GM18867 (cell line): ENCODE results near the gene C20orf141.
A peak's percentile ranks its signal among the peaks of the same experiment; 100 is the strongest.
"Not testable (repeated sequence)": the region's sequence is repeated elsewhere in the genome, so short reads cannot be mapped to it uniquely, and the experiment has no call there.

Experiments
- ATAC-seq: cut with Tn5 transposase; IDR thresholded peaks from one replicate; pipeline ENCODE4 v1.9.1; 2021; ENCODE audit warnings: mild to moderate bottlenecking, moderate library complexity; ENCODE audit not compliant: unreplicated experiment

C20orf141 gene

DNA sequence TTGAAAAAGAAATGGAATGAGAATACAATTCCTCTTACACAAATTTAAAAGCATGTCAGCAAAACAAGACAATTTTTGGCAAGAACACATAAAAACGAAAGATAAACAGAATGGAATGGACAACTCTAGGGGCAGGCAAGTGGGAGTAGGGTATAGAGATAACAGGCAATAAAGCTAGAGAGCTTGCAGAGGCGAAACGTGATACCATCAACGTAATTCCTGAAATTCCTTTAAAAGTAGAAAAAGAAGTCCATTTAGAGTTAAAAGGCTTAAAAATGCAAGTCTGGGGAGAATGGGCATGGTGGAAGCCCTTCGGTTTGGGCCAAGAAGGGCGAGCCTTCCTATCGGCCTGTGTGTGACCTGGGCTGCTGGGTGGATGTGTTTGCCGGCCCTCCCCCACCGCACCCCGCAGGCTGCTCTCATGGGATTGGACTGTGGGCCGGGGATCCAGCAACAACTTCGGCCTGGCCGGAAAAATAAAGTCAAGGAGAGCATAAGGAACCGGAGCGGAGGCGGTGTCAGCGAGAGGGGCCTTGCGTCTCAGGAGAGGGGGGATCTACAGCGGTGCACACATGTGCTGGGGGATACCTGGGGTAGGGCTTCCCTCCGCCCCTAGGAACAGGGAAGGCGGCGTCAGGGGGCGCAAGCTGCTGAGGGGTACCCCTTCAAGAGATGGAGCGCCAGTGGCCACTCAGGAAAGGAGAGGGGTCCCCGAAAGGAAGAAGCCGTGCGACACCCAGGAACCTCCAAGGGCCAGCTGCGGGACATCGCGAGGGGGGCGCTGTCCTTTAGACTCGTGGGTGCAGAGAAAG lies 5.5 kb downstream of the C20orf141 start:
- no peak for ATAC-seq

DNA sequence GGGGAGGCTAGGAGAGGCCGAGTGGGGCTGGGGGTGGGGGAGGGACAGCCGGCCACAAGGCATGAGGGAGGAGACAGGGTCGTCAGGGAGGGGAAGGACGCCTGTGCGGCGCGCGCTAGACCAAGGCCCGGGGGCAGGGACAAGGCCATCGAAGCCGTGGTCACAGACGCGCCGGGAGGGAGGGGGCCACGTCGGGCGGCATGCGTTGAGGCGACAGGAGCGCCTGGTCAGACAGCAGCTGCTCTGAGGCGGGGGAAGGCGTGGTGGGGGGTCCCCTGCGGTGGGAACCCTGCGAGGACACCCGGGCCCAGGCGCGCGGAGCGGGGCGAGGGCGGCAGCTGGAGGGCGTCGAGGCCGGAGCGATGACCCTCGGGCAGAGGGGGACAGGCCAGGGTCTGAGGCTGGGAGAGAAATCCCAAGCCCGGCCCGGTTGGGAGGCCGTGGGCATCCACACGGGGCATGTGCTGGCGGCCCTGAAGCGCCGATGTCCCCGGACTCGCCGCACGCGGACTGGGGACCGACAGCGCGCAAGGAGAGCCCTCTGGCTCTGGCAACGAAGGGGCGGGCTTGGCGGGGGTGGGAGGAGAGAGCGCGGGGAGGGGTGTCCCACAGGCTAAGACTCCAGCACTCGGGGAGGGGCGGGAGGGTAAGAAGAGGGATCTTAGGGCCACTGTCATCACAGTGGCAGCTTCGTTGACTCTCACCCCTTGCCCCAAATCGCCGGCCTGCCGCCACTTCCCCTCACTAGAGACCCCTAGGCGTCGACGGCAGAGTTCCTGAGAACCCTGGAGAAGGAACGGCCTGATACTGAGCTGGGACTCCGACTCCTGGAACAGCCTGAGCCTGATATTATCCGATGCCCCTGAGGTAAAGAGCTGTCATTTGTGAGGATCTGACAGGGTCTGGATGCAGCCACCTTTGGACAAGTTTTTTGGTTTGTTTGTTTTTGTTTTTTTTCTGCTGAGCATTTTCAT lies 6.4 kb downstream of the C20orf141 start:
- ATAC-seq: no peak

DNA sequence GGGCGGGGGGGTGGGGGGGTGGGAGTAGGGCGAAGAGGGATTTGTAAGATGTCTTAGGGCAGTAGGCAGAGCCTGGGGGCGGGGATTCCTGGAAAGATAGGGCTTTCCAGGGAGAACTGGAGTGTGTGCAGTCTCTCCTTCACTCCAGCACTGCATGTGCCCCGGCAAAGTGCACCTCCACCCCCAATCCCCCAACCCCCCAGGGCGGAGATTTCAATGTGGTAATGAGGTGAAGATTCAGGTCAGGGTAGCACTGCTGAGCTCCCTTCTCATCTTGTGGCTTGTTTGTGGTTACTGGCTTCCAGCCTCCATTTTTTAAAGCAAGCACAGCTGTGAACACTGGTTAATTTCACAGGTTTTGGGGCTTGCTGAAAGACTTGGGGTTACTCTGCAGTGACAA lies 7.3 kb downstream of the C20orf141 start:
- no peak for ATAC-seq

DNA sequence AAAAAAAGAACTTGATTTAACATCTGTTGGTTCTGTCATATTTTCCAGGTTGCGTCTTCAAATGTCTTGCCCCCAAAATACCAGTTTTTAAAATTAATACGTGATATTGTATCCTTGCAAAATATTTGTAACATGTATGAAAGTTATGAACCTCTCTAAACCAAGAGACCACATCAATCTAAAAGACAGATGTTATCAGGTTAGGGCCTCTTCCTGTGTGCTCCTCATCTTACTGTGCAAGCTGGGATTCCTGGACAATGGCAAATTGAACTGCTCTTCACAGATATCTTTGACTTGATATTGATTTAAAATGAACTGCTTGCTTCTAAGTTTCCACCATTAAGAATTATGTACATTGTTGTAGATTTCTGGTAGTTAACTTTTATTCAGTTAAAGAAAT lies 11.0 kb downstream of the C20orf141 start:
- no peak for ATAC-seq

DNA sequence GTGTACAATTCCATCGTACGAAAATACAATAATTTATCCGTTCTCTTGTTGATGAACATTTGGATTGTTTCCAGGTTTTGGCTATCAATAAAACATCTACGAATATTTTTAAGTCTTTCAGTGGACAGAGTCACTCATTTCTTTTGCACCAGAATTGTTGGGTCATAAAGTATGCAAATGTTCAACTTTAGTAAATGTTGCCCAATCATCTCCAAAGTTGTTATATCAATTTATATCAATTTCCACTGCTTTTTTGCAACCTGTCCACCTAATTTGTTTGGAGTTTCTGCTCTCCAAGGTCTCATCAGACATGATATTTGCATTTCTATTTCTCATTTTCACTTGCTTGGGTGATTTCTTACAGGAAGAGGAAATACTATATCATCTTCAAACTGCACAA lies 11.9 kb downstream of the C20orf141 start:
- no peak for ATAC-seq

DNA sequence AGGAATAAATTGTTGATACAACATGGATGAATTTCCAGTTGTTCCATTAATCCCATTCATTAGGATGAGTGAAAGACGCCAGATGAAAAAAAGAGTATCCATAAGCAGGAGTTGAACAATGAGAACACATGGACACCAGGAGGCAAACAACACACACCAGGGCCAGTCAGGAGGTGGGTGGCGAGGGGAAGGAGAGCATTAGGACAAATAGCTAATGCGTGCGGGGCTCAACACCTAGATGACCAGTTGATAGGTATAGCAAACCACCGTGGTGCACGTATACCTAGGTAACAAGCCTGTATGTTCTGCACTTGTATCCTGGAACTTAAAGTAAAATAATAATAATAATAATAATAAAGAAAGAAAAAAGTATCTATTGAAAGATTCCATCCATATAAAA lies 14.6 kb downstream of the C20orf141 start:
- ATAC-seq: no peak

DNA sequence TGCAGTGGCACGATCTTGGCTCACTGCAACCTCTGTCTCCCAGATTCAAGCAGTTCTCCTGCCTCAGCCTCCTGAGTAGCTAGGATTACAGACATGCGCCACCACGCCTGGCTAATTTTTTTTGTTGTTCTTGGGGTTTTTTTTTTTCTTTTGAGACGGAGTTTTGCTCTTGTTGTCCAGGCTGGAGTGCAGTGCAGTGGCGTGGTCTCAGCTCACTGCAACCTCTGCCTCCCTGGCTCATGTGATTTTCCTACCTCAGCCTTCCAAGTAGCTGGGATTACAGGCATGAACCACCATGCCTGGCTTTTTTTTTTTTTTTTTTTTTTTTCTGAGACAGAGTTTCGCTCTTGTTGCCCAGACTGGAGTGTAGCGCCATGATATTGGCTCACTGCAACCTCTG lies 16.4 kb downstream of the C20orf141 start:
- not testable (repeated sequence) for ATAC-seq

DNA sequence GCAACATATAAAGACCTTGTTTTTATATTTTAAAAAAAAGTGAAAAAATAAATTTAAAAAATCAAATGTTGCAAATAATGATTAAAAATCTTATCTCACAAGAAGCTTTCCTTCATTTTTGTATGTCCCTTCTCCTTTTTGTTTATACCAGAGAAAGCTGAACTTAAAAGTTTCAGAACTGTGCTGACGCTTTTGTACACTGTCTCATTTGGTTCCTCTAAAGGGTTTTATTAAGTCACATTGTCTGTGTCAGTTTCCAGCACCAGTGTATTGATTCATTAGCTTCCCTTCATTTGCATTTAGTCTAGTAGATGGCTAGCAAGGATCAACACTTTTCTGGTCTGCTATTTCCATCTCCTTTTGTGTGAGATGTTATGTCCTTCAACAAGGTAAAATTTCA lies 19.0 kb downstream of the C20orf141 start:
- no peak for ATAC-seq

DNA sequence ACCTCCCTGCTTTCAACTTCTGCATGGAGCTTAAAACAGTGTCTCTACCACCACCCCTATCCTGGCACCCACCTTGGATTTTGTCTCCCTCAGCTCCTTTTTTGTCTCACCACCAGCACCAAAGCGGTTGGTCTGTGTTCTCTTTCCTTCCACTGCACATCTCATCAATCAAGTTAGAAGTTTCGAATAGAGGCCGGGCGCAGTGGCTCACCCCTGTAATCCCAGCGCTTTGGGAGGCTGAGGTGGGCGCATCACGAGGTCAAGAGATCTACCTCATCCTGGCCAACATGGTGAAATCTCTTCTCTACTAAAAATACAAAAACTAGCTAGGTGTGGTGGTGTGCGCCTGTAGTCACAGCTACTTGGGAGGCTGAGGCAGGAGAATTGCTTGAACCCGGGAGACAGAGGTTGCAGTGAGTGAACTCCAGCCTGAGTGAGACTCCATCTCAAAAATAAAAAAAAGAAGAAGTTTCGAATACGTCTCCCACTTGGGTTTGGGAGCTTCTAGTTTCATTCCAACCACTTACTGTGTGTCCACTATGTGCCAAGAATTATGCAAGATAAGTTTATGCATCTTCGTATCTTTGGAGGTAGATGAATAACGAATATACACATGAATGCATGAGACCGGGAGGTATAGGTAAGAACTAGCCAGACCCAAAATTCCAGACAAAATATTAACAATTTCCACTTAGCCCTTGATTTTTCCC lies 19.8 kb downstream of the C20orf141 start:
- ATAC-seq: no peak

DNA sequence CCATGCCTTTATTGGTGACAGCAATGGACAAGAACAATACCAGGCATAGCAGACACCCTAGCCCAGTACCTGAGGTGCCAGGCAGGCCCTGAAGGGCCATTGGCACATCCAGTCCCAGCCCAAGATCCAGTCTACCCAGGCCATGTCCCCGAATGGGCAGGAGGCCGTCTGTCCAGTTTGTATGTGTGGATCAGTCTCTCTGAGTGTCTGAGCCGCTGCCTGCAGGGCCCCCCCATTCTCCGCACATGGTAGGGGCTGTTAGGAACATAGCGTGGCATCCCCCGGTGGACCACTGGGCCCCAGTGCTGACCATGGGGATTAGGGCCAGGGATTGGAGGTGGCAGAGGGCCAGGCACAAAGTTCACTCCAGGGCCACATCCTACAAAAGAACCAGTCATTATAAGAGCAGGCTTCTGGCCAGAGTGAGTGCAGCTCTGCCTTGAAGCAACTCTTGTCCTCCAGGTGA lies 20.6 kb downstream of the C20orf141 start:
- no peak for ATAC-seq

DNA sequence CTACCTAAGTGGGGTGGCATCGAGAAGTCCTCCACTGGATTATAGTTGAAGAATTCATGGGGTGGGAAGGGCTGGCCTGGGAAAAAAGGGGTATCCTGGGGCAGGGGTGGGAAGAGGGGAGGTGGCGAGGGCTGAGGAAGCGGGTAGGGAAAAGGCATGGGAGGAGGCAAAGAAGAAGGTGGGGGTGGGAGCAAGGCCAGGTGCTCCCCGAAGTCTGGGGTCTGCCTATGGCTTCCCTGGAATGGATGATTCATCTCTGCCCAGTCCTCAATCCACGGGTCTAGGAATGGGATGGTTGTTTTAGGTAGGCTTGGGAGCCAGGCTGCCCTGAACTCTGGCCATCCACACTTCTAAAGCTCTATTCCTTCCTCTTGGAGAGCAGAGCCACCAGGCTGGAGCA lies 21.2 kb downstream of the C20orf141 start:
- no peak for ATAC-seq

DNA sequence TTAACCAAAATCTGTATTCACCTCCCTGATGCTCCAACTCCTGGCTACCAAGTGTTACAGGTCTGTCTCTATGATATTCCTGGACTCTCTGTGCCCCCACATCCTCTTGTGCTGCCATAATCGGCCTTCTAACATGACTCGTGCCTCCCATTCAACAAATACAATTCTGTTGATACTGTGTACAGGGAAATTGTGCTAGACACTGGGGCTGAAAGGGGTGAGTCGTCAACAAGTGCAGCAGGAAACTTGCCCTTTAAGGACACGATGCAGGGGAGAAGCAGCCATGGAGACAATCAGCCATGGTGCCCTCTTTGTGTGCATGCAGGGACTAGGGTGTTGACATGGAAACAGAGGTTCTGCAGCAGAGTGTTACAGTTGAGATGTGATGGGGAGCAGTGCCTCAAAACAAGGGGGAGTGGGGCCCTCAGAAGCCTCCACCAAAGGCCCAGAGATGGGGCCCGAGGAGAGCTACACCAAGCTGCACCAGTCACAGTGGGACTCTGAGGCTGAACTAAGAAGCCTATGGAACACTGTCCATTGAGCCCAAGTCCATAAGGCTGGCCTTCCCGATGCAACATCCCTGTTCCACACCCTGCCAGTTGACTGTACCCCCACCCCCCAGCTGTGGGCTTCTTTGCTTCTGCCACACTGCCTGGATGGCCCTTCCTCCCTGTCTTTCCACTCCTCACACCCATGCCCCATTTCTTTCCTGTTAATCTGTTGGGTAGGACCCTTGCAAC lies 22.6 kb downstream of the C20orf141 start:
- no peak for ATAC-seq

DNA sequence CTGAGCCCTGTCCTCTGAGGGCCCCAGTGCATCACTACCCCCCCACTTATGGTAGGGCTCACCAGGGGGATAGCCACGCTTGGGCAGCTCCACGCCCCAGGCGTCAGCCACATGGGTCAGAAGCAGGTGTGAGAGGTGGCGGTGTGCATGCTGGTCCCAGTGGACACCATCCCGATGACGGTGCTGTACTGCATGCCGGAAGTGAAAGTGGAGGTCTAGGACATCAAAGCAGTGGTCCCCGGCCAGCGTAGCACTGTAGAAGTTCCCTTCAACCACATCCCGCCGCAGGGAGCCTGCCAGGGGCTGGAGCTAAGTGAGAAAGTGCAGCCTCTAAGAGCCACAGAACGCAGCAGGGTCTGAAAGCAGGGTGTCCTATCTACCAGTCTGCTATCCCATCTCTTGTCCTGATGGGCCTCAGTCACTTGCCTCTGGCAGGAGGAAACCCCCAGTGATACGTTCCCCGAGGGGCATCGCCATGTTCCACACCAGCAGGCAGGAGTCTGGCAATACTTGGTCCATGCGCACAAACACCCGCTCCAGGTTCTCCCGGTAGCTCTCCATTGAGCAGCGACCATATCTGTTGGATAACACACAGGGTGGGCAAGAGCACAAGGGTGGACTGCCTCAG lies 23.5 kb downstream of the C20orf141 start:
- no peak for ATAC-seq

DNA sequence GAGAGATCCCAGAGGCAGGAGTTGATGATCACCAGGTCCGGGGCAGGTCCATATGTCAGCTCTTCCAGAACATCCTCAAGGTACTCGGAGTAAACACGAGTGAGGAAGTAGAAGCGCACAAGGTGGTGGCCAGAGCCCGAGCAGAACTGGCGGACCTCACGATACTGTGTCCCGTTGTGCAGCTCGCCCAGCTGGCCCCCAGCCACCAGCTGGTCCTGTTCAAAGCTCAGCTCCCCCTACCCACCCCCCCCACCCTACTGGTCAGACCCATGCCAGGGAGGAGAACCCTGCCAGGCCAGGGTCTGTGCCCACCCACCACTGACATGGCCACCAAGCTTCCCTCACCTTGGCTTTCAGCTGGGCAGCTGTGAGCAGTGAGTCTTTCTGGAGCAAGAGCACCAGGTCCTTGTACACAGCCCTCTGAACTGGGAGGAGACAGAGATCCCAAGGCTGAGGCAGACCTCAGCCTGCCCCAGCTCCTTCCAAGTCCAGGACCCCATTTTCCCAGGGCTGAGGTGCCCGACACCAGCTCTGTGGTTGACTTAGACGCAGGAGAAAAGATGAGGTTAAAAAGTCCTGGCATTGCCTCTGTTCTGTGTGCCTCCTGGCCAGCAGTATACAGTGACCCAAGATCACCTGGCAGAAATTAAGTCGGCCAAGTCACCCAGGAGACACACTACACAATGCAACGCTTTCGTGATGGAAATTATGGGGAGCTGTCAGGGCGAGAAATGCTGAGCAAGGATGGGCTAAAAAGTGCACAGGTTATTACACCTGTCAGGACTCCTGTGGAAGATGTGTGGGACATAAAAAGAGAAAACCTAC lies 24.3 kb downstream of the C20orf141 start:
- ATAC-seq: no peak

DNA sequence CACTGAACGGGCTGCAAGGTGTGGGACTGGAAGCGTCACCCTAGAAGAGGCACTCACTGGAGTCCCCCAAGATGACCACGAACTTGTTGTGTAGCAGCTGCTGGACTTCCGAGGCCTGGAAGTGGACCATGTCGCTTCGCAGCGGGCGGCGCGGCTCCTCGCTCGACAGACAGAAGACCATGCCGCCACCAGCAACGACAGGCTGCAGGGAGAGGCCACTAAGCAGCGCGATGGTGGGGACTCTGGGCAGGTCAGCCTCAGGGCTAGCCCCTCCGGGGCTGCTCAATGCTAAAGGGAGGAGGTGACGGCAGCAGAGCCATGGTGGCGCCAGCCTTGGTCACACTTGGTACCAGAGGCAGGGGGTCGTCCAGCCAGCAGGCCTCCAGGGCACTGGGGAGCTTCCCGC lies 24.9 kb downstream of the C20orf141 start:
- ATAC-seq: no peak

DNA sequence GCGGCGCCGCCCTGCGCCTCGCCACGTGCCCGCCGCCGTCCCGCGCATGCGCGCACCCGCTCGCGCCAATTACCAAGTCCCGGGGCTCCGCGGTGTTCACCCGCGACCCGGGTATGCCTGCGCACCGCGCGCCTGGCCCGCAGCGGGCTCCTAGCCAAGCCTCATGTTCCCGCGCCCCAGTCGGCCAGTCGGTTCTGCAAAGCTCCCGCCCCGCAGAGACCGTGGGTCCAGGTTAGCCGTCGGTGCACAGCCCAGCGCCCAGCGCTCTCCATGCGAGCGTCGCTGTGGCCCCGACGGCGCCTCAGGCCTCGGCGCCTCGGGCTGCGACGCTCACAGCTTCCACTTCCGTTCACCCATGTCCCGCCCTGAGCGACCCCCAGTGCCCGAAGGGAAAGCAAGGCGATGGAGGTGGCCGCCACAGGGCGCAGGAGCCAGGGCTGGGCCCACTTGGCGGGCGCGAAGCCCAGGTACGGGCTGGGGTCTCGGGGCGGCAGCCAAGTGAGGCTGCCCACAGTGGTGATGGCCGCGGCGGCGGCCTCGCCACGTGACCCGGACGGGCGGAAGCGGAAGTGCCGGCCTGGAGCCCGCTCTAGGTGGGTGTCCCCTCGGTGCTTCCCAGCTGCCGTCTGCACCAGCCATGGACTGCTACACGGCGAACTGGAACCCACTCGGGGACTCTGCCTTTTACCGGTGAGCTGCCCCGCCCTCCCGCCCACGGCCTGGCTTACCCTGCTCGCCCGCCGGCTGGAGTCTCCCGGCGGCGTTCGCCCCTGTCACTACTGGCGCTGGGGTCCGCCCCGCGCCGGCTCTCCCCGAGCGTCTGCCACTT lies 25.6 kb downstream of the C20orf141 start, which contains the start of the genes PCED1A and VPS16:
Gene PCED1A, minus strand, starts transcription at position 518 of the 829 bp plus-strand sequence. CDS start 743 bp downstream, outside the sequence.
Gene VPS16, plus strand, starts transcription at position 608 of the 829 bp plus-strand sequence. Its CDS starts 30 bp downstream, at position 638.
- ATAC-seq: peak; percentile 95

DNA sequence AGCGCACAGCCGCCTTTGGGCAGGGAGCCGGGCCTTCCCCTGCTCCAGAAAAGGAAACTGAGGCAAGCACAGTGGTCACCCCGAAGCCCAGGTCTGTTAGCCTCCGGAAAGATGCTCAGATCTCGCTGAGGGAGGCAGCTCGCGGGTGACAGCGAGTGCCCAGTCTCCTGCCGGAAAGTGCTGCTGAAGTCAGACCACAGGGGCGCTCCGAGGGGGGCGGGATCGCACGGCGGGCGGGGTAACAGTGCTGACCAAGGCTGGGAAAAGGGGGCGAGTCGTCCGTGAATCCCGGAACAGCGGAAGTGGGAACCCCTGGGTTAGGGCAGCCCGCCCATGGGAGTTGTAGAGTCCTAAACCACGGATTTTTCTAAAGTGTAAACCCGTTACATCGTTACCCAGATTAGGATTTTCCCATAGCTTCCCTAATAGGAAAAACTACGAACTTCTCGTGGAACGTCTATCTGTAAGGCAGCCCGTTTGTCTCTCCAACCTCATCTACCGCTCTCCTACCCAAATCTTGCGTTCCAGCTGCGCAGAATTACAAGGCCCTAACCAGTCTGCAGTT lies 26.3 kb downstream of the C20orf141 start:
- peak; percentile 30 for ATAC-seq

DNA sequence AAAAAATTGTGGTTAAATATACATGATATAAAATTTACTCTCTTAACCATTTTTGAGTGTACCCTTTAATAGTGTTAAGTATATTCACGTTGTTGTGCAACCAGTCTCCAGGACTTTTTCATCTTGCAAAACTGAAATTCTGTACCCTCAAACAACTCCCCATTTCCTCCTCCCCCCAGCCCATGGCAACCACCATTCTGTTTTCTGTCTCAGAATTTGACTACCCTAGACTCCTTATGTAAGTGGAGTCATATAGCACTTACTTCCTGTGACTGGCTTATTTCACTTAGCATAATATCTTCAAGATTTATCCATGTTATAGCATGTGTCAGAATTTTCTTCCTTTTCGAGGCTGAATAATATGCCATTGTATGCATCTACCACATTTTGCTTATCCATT lies 30.8 kb downstream of the C20orf141 start:
- ATAC-seq: no peak
